CD4-positive, alpha-beta T cell treated with Interferon gamma for 1 hour (primary cell): ENCODE data around the gene ZC2HC1B.

Experiments used
- DNase-seq: peaks from one replicate; pipeline ENCODE4 v3.0.0-alpha.2; 2020

The ZC2HC1B gene

DNA sequence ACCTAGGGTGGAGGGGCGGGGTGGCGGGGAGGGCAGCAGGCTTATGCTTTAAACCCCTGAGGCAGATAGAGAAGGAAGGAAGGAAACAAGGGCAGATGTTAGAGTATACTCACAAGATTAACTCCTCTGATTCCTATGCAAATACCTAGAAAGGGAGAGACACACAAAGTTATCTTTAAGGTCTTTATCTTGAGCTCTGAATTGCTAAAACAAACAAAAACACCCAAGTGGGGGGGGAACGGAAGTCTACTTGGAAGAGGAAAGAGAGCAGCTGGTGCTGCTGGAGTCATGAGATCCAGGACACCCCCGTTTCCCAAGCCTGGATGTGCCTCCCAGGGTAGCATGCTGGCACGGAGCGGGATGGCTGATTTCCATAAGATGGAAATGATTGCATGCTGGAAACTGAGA, 100.4 kb downstream of the ZC2HC1B start:
- no peak for DNase-seq

DNA sequence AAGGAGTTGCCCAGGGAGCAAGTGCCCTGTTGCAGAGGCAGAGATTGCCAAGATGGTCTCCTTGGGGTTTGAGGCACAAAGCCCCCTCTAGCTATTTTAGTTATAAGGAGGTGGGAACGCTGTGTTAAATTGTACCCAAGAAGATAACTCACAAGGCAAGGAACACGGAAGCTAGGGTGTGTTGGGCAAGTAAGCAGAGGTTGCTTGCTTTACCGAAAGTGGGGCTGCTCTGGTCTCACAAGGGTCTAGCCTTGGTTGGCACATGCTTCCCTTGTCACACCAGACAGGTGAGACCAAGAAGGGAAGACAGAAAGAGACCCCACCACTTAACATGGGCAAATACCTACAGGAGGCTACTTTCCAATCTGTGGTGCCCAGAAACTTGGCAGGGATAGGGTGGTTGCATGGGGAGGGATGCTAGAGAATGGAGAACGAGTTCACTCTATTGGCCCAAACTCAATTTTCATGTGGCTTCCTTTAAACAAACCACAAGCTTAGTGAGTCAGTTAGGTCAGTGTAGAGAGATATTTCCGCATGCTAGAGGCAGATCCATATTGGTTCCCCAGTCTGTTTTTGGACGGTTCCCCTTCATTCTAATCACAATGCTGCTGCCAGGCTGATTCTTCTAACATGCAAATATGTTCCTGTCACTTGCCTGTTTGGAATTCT, 101.4 kb downstream of the ZC2HC1B start:
- DNase-seq = no peak

DNA sequence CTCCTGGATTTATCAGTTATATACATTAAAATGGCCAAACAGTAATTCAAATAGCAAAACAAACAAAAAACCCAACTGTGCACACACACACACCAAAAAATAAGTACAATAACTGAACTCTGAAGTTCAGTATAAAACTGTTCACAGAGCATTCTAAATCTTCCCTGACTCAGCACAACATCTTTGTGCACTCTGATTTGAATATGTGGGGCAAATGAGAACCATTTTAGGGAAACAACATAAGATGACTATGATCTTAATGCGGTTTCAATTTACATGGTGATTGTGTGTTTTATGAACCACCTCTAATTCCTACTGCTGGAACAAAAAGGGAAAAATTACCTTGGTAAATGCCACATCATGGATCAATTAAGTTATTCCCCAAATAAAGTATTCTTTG, 102.0 kb downstream of the ZC2HC1B start:
- no peak for DNase-seq

DNA sequence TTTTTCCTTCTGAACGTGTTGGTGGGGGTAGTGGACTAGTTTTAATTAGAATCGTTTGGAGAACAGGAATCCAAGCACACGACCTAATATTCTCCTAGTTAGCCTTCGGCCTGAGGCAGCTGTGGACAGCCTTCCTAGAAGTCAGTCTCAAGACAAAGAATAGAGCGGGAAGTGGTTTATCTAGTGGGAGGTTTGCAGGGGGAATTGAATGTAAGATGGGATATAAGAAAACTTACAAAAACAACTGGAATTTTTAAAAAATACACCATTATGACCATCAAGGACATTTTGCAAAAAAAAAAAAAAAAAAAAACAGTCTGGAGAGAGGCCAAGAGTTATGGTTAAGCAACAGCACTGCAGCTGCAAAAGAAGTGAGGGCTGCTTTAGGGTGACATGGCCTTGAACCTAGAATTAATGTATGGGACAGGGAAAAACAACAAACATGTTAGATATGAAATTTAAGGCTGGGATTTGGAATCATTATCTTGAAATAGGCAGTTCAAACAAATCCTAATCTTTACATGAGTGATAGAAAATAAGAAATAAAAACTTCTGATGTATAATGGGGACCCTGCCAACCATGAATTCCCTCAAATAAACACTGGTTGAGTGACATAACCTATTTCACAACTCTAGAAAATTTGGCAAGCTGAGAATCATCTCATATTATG, 103.6 kb downstream of the ZC2HC1B start:
- no peak for DNase-seq

DNA sequence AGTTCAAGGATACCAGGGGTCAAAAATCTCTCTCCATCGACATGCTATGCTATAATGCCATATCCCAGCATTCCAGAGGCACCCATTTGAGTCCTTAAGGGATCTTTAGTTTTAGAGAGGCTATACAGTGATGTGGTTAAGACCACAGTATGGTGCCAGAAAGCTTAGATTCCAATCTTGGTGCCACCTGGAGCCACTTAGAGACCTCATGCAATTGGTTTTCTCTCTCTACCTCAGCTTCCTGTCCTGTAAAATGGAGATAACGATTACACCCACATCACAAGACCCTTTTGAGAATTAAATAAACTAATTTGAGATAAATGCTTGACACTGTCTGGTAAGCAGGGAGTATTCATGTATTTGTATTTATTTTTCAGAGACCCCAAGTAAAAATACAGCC, 104.8 kb downstream of the ZC2HC1B start:
- DNase-seq = no peak

DNA sequence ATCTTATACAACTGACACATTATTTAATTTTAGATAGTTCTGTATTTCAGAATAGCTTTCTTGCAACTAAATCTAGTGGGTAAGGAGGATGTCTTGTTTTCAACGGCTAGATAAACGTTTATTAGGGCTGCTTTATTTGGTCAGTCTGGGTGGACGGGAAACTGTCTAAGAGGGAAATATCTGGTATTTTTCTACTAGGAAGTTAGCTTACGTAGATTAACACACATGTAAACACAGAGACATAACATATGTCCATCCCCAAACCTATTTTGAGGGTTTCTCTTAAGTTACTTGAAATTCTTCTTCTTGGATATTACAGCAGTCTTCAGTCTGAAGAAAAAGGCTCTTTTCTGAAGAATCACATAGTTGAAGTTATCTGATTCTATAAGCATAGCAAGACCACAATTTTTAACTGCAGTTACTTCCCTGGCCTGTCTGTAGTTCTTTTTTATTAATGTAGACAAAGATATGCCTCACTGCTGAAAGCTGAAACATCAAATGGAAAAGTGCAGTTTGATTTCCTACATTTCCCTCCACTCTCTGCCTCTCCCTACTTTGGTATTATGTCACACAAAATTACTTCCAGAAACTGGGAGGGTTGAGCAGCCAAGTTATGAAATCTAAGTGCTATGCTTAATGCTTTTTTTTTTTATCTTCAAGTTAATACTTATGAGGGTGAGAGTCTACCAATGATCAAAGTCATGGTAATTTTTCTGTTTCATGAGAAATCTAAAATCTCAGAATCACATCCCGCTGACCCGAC, 106.4 kb downstream of the ZC2HC1B start:
- DNase-seq = no peak

DNA sequence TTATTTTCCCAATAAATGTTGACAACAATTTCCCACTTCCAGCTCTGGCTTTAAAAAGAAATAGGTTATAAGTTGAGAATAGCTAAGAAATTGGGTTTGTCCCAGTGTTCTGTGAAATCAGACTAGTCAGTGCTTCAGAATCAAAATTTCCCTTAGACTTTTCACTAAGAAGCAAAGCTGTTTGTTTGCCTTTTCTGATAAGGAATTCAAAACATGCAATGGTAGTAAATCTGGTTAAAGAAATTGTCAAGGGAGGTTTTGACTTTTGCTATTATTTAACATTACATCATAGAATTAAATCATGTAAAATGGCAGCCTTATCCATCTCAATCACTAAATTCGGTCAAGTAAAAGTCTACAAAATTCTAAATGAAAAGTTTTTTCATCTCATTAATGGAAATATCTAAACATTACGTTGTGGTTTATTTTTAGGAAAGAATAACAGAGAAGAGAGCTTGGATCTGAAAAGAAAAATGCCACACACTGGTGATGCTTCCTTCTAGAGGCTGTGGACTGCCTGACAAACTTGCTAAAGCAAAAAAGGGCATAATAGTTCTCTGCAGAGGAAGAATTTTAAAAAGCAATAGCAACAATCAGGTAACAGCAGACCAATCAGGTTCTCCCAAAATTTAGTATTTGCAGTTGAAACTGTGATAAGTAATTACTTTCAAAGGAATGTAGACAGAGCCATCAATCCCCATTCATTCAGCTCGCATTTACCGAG, 107.4 kb downstream of the ZC2HC1B start:
- DNase-seq = no peak

DNA sequence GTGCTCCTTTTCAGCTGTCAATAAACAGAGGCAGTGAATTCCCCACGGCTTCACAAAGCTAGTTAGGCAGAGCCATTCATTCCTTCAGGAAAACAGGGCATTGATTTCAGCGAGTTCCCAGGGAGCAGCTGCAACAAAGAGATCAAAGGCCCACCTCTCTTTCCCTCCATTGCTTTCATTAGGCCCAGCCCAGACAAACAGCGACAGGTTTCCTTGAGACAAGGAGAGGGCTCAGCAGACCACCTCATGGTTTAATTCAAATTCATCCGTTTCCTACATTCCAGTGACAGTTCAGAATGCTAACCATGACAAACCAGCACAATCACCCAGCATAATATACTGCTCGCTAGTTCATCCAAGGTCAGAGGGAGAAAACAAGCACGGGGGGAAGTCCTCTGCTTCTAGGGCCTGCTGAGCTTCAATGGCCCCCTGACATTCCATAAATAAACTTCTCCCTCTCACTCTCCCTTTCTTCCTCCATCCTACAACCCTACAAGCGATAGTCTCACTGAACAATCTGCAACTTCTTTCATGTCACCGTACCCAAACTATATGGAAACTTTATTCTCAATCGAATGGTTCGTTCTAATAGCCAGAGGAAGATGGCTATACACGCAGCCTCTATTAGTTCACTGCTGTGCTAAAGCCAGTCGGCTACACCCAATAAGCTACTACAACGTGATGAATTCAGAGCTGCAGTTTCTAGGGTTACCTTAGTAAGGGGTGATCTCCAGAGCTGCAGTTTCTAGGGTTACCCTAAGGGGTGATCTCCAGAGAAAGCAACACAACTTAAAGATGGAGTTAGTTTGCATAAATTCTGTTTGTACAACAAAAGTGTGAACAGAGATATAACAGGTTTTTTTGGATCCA, 109.1 kb downstream of the ZC2HC1B start:
- no peak for DNase-seq

DNA sequence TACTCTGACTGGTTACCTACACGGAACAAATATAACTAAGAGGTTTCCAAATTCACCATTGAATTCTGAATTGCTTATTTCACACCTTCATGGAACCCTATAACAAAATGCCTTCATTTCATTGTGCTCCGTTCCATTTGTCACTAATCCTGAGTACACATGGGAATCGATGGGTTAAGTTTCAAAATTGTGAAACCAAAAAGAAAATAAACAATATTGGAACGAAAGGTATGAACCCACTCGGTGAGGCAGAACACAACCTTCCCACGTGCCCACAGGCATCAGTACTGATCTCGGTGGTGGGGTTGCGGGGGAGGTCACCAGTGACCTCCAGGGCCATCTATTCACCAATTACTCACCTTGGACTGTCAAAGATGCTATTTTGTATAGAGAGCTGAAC, 109.8 kb downstream of the ZC2HC1B start:
- DNase-seq = no peak

DNA sequence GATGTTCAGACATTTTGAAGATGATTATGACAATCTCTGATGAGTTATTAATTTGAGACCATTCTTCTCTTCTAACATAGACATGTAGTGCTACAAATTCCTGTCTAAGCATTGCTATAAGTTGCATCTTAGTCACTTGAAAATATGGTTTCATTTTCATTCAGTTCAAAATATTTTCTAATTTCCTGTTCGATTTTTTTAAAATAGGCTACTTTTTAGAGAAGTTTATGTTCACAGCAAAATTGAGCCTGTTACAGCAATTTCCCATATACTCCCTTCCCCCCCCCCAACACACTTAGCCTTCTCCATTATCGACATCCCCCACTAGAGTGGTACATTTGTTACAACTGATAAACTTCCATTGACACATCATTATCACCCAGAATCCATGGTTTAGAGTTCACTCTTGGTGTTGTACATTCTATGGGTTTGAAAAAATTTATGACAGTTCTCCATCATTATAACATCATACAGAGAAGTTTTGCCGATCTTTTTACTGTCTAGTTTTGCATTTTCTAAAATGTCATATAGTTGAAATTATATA, 112.6 kb downstream of the ZC2HC1B start:
- no peak for DNase-seq

DNA sequence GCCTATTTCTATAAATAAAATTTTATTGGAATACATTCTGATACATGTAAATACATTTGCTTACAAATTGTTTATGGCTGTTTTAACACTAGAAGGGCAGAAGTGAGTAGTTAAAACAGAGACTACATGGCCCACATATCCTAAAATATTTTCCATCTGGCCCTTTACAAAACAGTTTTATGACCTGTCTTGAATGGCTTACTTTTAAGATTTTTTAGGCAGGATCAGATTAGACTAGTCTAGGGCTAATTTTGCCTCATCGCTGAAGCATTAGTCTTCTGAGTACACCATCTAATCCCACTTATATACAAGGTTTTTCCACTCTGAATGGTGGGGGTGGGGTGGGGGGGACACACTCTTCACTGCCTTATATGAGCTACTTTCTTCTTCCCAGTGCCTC, 116.6 kb downstream of the ZC2HC1B start:
- no peak for DNase-seq

DNA sequence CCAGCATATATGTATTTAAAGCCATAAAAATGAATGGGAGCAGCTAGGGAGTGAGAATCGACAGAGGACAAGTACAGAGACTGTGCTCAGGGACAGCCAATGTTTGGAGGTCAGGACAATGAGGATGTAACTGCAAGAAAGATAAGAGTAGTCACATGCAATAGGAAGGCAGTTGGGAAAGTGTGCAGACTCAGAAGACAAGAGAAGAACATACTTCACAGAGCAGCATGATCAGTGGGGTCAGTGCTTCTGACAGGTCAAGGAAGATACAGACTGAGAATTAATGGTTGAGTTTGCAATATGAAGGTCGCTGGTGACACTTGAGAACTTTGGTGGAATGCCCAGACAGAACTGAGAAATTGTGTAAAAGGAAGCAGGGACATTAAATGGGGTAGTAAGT, 118.7 kb downstream of the ZC2HC1B start:
- DNase-seq = no peak

DNA sequence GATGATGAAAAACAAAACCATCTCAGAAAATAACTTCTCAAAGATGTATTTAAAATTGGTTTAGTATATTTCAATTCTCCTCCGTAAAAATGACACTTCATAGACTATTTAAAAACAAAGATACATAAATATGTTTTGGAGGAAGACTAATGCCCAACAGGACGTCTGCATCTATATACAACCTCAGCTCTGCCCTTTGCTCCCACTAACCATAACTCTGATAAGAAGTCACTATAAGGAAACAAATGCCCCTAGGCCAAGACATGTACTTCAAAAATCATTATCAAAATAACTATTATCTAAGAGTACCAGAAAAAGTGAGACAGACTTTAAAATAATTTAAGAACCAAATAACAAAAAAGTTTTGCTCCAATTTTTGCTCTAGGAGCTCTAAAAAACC, 120.4 kb downstream of the ZC2HC1B start:
- DNase-seq = no peak

DNA sequence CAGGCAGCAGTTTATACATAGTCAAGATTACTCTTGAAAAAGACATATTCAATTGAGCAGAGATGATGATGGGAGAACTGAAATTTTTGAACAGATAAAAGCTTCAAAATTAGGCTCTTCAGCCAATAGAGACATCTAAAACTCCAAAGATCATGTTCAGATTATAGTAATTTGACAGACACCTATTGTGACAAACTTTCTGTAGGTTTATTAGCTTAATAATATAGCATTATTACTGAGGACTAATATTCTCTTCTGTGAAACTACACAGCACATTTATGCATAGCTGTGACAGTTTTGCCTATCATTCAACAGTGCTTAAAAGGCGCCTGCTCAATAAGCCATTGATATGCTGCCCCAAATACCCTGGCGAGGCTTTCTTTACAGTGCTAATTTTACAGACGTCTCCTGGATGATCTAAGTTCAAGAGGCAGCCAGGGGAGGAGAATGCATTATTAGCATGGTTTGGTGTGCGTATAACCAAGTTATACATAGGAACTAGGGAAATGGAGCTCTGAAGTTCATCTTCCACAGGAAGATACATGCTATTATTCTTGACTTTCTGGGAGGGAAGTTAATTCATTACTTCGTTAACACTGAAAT, 122.3 kb downstream of the ZC2HC1B start:
- DNase-seq = no peak
